Brain pericyte (primary cell): Measurements from ENCODE around the gene CCSER1.

Source experiments
- DNase-seq: peaks from one replicate; pipeline ENCODE4 v3.0.0-alpha.2; 2012; ENCODE audit warnings: low read depth, low spot score

The CCSER1 gene

GRCh38 chr4:90127223-90127705 lies at the start of gene CCSER1:
CCSER1 (plus strand) TSS chr4:90127394.
- no peak for DNase-seq

GRCh38 chr4:90078440-90078839 lies 48.8 kb upstream of the CCSER1 start:
- no peak for DNase-seq

- no peak for DNase-seq
These were observed 47.1 kb upstream of the CCSER1 start for GRCh38 chr4:90080116-90080515.

- DNase-seq: no peak
These were observed 45.6 kb upstream of the CCSER1 start for GRCh38 chr4:90081432-90082144.

GRCh38 chr4:90082449-90082848 lies 44.7 kb upstream of the CCSER1 start:
- no peak for DNase-seq

- DNase-seq: no peak
These were observed 42.8 kb upstream of the CCSER1 start for GRCh38 chr4:90084277-90084966.

GRCh38 chr4:90084967-90085295 lies 42.3 kb upstream of the CCSER1 start:
- DNase-seq: no peak

- DNase-seq: no peak
These were observed 33.7 kb upstream of the CCSER1 start for GRCh38 chr4:90093526-90093925.

- no peak for DNase-seq
These were observed 32.2 kb upstream of the CCSER1 start for GRCh38 chr4:90095000-90095399.

GRCh38 chr4:90099812-90100211 lies 27.4 kb upstream of the CCSER1 start:
- no peak for DNase-seq

- no peak for DNase-seq
These were observed 23.2 kb upstream of the CCSER1 start for GRCh38 chr4:90103991-90104390.

- no peak for DNase-seq
These were observed 21.9 kb upstream of the CCSER1 start for GRCh38 chr4:90105274-90105673.

- DNase-seq: no peak
These were observed 14.5 kb upstream of the CCSER1 start for GRCh38 chr4:90112715-90113114.

GRCh38 chr4:90113881-90114457 lies 13.2 kb upstream of the CCSER1 start:
- DNase-seq: no peak

- DNase-seq: no peak
These were observed 8.5 kb upstream of the CCSER1 start for GRCh38 chr4:90118527-90119195.

- DNase-seq: no peak
These were observed 7.2 kb upstream of the CCSER1 start for GRCh38 chr4:90120037-90120436.

GRCh38 chr4:90120815-90121214 lies 6.4 kb upstream of the CCSER1 start:
- no peak for DNase-seq

- DNase-seq: no peak
These were observed 5.4 kb upstream of the CCSER1 start for GRCh38 chr4:90121676-90122354.

GRCh38 chr4:90122355-90122748 lies 4.8 kb upstream of the CCSER1 start:
- no peak for DNase-seq

- DNase-seq: no peak
These were observed 2.9 kb upstream of the CCSER1 start for GRCh38 chr4:90124276-90124675.

GRCh38 chr4:90126805-90127204 lies 389 bp upstream of the CCSER1 start:
- no peak for DNase-seq
